ENCODE results near the gene STK10.

The STK10 gene

DNA sequence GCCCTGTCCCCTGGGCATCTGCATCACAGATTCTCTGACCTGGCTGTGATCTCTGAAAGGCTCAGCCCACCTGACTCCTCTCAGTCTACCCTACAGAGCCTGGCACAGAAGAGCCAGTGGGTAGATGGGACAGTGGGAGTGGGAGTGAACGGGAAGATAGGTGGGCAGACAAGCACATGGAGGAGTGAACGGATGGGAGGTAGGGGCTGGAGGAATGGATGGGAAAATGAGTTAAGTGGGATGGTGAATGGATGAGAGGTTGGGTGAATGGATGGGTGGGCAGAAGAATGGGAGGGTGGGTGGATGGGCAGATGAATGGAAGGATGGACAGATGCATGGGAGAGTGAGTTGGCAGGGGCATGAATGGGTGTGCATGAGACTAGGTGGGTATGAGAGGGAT is 18.8 kb downstream of the STK10 start:
- Histone ChIP-seq H4K20me1 (ENCODE audit: insufficient read depth, low read length) (no peaks in the 10 kb centered on the region), H3K9me2 (ENCODE audit: low read depth, low read length) (no peaks in the 10 kb centered on the region)
- no peak for TF ChIP-seq EZH2 (IDR thresholded peaks at IDR 0.05; ENCODE audit: borderline replicate concordance, low read length)
- TF ChIP-seq, protein P1, sequence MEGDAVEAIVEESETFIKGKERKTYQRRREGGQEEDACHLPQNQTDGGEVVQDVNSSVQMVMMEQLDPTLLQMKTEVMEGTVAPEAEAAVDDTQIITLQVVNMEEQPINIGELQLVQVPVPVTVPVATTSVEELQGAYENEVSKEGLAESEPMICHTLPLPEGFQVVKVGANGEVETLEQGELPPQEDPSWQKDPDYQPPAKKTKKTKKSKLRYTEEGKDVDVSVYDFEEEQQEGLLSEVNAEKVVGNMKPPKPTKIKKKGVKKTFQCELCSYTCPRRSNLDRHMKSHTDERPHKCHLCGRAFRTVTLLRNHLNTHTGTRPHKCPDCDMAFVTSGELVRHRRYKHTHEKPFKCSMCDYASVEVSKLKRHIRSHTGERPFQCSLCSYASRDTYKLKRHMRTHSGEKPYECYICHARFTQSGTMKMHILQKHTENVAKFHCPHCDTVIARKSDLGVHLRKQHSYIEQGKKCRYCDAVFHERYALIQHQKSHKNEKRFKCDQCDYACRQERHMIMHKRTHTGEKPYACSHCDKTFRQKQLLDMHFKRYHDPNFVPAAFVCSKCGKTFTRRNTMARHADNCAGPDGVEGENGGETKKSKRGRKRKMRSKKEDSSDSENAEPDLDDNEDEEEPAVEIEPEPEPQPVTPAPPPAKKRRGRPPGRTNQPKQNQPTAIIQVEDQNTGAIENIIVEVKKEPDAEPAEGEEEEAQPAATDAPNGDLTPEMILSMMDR (IDR thresholded peaks at IDR 0.05; ENCODE audit: low read length) = no peak

DNA sequence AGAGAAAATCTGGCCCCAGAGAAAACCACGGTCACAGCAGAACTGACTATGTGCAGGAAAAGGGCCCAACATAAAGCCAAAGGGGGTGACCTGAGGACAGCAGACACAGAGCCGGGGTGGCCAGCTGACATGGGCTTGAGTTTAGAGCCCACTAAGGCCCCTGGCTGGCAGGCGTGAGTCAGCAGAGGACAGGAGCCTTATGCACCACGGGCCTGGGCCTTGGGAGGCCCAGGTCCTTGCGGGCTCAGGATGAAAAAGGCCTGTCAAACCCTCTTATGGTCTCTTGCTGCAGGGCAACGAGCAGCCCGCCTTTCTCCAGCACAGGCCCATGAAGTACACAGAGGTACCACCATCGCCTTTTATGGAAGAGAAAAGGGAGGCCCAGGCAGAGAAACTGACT is 19.7 kb downstream of the STK10 start:
- H3K9me2 ChIP-seq (ENCODE audit: low read depth, low read length) = no peaks in the 10 kb centered on the region
- no peak overlapping the region for H3K4me2 ChIP-seq (ENCODE audit: low read length)
- TF ChIP-seq, protein P1 (IDR thresholded peaks at IDR 0.05; ENCODE audit: low read length) = no peak
- no peak for TF ChIP-seq EZH2 (IDR thresholded peaks at IDR 0.05; ENCODE audit: borderline replicate concordance, low read length)
- H3K9me3 ChIP-seq (ENCODE audit: low read length) = no peaks in the 10 kb centered on the region
- H3K79me2 ChIP-seq (ENCODE audit: insufficient read depth, low read length) = 0 out of 2 replicates have a peak, but pooled peaks cover 6% of the 10 kb centered on the region
- H3F3A ChIP-seq (ENCODE audit: insufficient read depth, low read length) = no peaks in the 10 kb centered on the region
- no peaks in the 10 kb centered on the region for H4K20me1 ChIP-seq (ENCODE audit: insufficient read depth, low read length)
- no peak overlapping the region for H3K9ac ChIP-seq (ENCODE audit: low read length)
- H2AFZ ChIP-seq (ENCODE audit: low read length) = no peak overlapping the region
- peaks cover 28% of the 10 kb centered on the region for H3K4me1 ChIP-seq (ENCODE audit: insufficient read depth, low read length, severe bottlenecking)
- no peak overlapping the region for H3K27ac ChIP-seq (ENCODE audit: low read depth, low read length, poor library complexity, severe bottlenecking)
- no peaks in the 10 kb centered on the region for H3K27me3 ChIP-seq (ENCODE audit: insufficient read depth, low read length)
- no peak overlapping the region for H3K4me3 ChIP-seq (ENCODE audit: low read depth, low read length, poor library complexity, severe bottlenecking)
- peaks cover 5% of the 10 kb centered on the region; the same call in 1 of the 2 replicates for H3K36me3 ChIP-seq (ENCODE audit: insufficient read depth, low read length)

More for the DNA sequence above, 18.8 kb downstream of the STK10 start:
- Histone ChIP-seq H3K27me3 (ENCODE audit: insufficient read depth, low read length) (no peaks in the 10 kb centered on the region), H3K79me2 (ENCODE audit: insufficient read depth, low read length) (0 out of 2 replicates have a peak, but pooled peaks cover 3% of the 10 kb centered on the region), H2AFZ (ENCODE audit: low read length) (no peak overlapping the region), H3K9me3 (ENCODE audit: low read length) (no peaks in the 10 kb centered on the region), H3K4me2 (ENCODE audit: low read length) (no peak overlapping the region), H3K36me3 (ENCODE audit: insufficient read depth, low read length) (peaks cover 5% of the 10 kb centered on the region; the same call in 1 of the 2 replicates), H3K4me1 (ENCODE audit: insufficient read depth, low read length, severe bottlenecking) (peaks cover 28% of the 10 kb centered on the region), H3F3A (ENCODE audit: insufficient read depth, low read length) (no peaks in the 10 kb centered on the region), H3K9ac (ENCODE audit: low read length) (no peak overlapping the region), H3K27ac (ENCODE audit: low read depth, low read length, poor library complexity, severe bottlenecking) (no peak overlapping the region), H3K4me3 (ENCODE audit: low read depth, low read length, poor library complexity, severe bottlenecking) (no peak overlapping the region)

DNA sequence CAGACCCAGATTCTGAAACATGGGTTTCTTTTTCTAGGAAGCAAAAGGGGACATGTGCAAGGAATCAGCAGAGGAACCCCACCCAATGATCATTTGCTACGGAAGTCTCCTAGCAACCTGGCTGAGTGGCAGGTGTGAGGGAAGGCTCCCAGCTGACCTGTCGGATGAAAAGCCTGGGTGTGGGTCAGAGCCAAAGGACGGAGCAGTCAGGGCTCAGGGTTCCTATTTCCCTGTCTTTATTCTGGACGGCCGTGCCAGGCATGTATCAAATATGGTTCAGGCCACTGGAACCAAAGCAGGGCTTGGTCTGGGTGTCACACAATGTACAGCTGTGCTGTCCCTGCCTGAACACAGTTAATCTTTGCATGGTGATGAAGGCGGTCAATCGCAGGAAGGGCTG is 20.1 kb downstream of the STK10 start:
- Histone ChIP-seq H3K4me1 (ENCODE audit: insufficient read depth, low read length, severe bottlenecking) (peaks cover 32% of the 10 kb centered on the region), H3K4me3 (ENCODE audit: low read depth, low read length, poor library complexity, severe bottlenecking) (no peak overlapping the region), H3K27ac (ENCODE audit: low read depth, low read length, poor library complexity, severe bottlenecking) (no peak overlapping the region), H3K36me3 (ENCODE audit: insufficient read depth, low read length) (peaks cover 5% of the 10 kb centered on the region; the same call in 1 of the 2 replicates), H3K9ac (ENCODE audit: low read length) (no peak overlapping the region), H3K9me3 (ENCODE audit: low read length) (no peaks in the 10 kb centered on the region), H3K27me3 (ENCODE audit: insufficient read depth, low read length) (no peaks in the 10 kb centered on the region), H3F3A (ENCODE audit: insufficient read depth, low read length) (no peaks in the 10 kb centered on the region), H3K9me2 (ENCODE audit: low read depth, low read length) (no peaks in the 10 kb centered on the region), H3K4me2 (ENCODE audit: low read length) (no peak overlapping the region), H4K20me1 (ENCODE audit: insufficient read depth, low read length) (no peaks in the 10 kb centered on the region), H2AFZ (ENCODE audit: low read length) (no peak overlapping the region), H3K79me2 (ENCODE audit: insufficient read depth, low read length) (0 out of 2 replicates have a peak, but pooled peaks cover 6% of the 10 kb centered on the region)
- TF ChIP-seq EZH2 (IDR thresholded peaks at IDR 0.05; ENCODE audit: borderline replicate concordance, low read length) = no peak
- TF ChIP-seq, protein P1 (IDR thresholded peaks at IDR 0.05; ENCODE audit: low read length) = no peak
